Activated B cell treated with CpG ODN at 0.5 μM for 24 hours (primary cell): ENCODE data around the gene HCN2. TPM values are rescaled to one million over a fixed set of nuclear protein-coding genes. Genes with fewer than 3 reads are reported as not detected.
A peak's percentile ranks its signal among the peaks of the same experiment; 100 is the strongest.
"Not testable (repeated sequence)": the region's sequence is repeated elsewhere in the genome, so short reads cannot be mapped to it uniquely, and the experiment has no call there.

Experiments used
- ATAC-seq: fragments of 200-7000 bp; cut with Tn5 transposase; one replicate; pipeline ENCODE4 v1.10.0; 2021; ENCODE audit warnings: low read depth, mild to moderate bottlenecking, moderate library complexity
- CTCF ChIA-PET: fragments of 350-600 bp; sonication (Branson Sonifier 250); formaldehyde crosslinking; loops from one replicate; lab custom pipeline; 2021; ENCODE audit warnings: antibody characterized with exemption; lab: Charles Lee
- POLR2A ChIA-PET: fragments of 350-600 bp; sonication (Branson Sonifier 250); formaldehyde crosslinking; loops from one replicate; lab custom pipeline; 2021; ENCODE audit warnings: antibody characterized with exemption; lab: Charles Lee
- DNase-seq: peaks from one replicate; pipeline ENCODE4 v3.0.0; 2022
- H3K27ac Mint-ChIP-seq: one replicate; pipeline ENCODE4 v1.8.0; 2020; ENCODE audit warnings: mixed read lengths
- H3K27me3 Mint-ChIP-seq: one replicate; pipeline ENCODE4 v1.8.0; 2021; ENCODE audit warnings: mixed read lengths
- H3K36me3 Mint-ChIP-seq: one replicate; pipeline ENCODE4 v1.8.0; 2021; ENCODE audit warnings: low read depth, mixed read lengths
- H3K4me1 Mint-ChIP-seq: one replicate; pipeline ENCODE4 v1.8.0; 2021; ENCODE audit warnings: mixed read lengths
- H3K4me3 Mint-ChIP-seq: one replicate; pipeline ENCODE4 v1.8.0; 2020; ENCODE audit warnings: mild to moderate bottlenecking, mixed read lengths
- H3K9me3 Mint-ChIP-seq: one replicate; pipeline ENCODE4 v1.8.0; 2020; ENCODE audit warnings: mixed read lengths
- intact Hi-C: fragments of 100-400 bp; cut with micrococcal nuclease; formaldehyde crosslinking; loops from one replicate; pipeline ENCODE4 v1.15.1; 2024
- total RNA-seq: library from RNA; stranded (reverse); gene quantifications from 2 replicates; pipeline ENCODE4 v1.2.3, GENCODE V29; 2022
- TF ChIP-seq, protein P1 (sequence below): fragments of 200-600 bp; IDR thresholded peaks from one replicate; pipeline ENCODE4 v1.8.0; 2022; ENCODE audit warnings: antibody characterized with exemption, mild to moderate bottlenecking

HCN2 gene
- total RNA-seq, 1 donor from 2014 or later = 0.13 TPM

GRCh38 chr19:584240-585001 lies 5.3 kb upstream of the HCN2 start:
- ATAC-seq = peak; percentile 76
- Mint-ChIP-seq H3K27me3 (peaks cover 4% of the 10 kb centered on the region), H3K9me3 (no peaks in the 10 kb centered on the region), H3K36me3 (peaks cover 19% of the 10 kb centered on the region), H3K4me1 (peaks cover 8% of the 10 kb centered on the region), H3K27ac (no peak overlapping the region), H3K4me3 (no peak overlapping the region)
- peak; percentile 72 for DNase-seq
- CTCF ChIA-PET = interaction anchor here (0.6 to 3.2 kb wide), 8 partner anchors 8 to 150 kb away, joined by 3 to 22 read pairs (median 3); no protein-coding TSS in a partner anchor
- POLR2A ChIA-PET = interaction anchor here (0.6 to 1.6 kb wide), 3 partner anchors 10 to 76 kb away, joined by 4 to 8 read pairs (median 4); partner anchors contain the start of gene POLRMT
- intact Hi-C loops = loop anchor here (1.0 to 2.0 kb wide), 2 partner anchors 76 to 150 kb away; no protein-coding TSS in a partner anchor
- TF ChIP-seq, protein P1, sequence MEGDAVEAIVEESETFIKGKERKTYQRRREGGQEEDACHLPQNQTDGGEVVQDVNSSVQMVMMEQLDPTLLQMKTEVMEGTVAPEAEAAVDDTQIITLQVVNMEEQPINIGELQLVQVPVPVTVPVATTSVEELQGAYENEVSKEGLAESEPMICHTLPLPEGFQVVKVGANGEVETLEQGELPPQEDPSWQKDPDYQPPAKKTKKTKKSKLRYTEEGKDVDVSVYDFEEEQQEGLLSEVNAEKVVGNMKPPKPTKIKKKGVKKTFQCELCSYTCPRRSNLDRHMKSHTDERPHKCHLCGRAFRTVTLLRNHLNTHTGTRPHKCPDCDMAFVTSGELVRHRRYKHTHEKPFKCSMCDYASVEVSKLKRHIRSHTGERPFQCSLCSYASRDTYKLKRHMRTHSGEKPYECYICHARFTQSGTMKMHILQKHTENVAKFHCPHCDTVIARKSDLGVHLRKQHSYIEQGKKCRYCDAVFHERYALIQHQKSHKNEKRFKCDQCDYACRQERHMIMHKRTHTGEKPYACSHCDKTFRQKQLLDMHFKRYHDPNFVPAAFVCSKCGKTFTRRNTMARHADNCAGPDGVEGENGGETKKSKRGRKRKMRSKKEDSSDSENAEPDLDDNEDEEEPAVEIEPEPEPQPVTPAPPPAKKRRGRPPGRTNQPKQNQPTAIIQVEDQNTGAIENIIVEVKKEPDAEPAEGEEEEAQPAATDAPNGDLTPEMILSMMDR = peak; percentile 16

DNA sequence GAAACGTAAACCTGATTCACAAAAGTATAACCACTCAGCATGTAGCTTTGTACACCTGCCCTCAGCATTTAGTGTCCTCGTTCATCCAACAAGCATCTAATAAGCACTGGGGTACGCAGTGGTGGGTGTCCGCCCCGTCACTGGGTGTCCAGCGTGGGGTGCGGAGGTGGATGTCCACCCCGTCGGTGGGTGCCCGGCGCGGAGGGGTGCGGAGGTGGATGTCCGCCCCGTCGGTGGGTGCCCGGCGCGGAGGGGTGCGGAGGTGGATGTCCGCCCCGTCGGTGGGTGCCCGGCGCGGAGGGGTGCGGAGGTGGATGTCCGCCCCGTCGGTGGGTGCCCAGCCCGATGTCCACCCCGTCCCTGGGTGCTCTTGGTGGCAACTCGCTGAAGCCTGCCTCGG lies 4.5 kb upstream of the HCN2 start:
- peaks cover 13% of the 10 kb centered on the region for H3K36me3 Mint-ChIP-seq
- POLR2A ChIA-PET = interaction anchor here (1.2 to 1.6 kb wide), 2 partner anchors 12 to 76 kb away, joined by 3 to 8 read pairs; partner anchors contain the start of gene BSG
- not testable (repeated sequence) for H3K4me1 Mint-ChIP-seq, DNase-seq, H3K27me3 Mint-ChIP-seq, H3K27ac Mint-ChIP-seq, ATAC-seq, H3K4me3 Mint-ChIP-seq, H3K9me3 Mint-ChIP-seq
- intact Hi-C loops = loop anchor here (2.0 kb wide), 1 partner anchor 76 kb away; no protein-coding TSS in a partner anchor
- CTCF ChIA-PET = interaction anchor here (1.2 to 3.2 kb wide), 4 partner anchors 44 to 149 kb away, joined by 3 to 22 read pairs (median 4); no protein-coding TSS in a partner anchor

GRCh38 chr19:585551-586110 lies 4.0 kb upstream of the HCN2 start:
- H3K4me1 Mint-ChIP-seq = peaks cover 8% of the 10 kb centered on the region
- H3K36me3 Mint-ChIP-seq = peaks cover 10% of the 10 kb centered on the region
- H3K4me3 Mint-ChIP-seq = no peak overlapping the region
- intact Hi-C loops = loop anchor here (2.0 kb wide), 1 partner anchor 75 kb away; no protein-coding TSS in a partner anchor
- no peak overlapping the region for H3K27ac Mint-ChIP-seq
- ChIA-PET POLR2A (interaction anchor here (1.2 kb wide), 1 partner anchor 13 kb away, joined by 3 read pairs; the partner anchor contains the start of gene BSG), CTCF (interaction anchor here (3.2 kb wide), 1 partner anchor 149 kb away, joined by 22 read pairs; no protein-coding TSS in a partner anchor)
- TF ChIP-seq, protein P1 = no peak
- no peaks in the 10 kb centered on the region for H3K9me3 Mint-ChIP-seq
- no peak for ATAC-seq
- DNase-seq = no peak
- peaks cover 4% of the 10 kb centered on the region for H3K27me3 Mint-ChIP-seq

DNA sequence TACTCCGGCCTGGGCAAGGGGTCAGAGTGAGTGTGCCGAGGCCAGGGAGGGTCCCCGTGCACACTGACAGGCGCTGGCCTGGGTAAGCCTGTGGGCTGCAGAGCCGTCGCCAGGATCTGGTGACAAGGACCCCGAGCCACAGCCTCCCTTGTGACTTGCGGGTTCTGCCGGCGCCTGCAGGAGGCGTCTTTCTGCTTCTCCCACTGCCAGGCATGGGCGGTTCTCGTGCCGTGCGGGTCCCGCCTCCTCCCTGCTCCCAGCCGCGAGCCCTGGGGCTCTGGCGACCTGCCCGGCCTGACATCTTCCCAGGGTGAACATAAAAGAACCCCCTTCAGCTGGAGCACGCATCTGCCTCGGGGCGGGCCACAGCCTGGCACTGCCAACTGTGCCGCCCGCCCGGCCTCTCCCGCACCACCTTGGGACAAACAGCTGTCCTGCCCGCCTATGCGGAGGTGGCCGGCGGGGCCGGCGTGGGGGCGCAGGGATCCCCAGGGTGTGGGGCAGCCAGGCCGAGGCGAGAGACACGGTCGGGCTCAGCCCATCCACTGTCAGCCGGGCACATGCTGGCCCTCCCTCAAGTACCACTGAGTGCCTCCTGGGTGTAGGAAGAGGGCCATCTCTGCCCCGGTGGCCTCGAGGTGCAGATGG lies 1.5 kb upstream of the HCN2 start:
- Mint-ChIP-seq H3K36me3 (peaks cover 3% of the 10 kb centered on the region), H3K4me1 (peaks cover 8% of the 10 kb centered on the region), H3K27me3 (peaks cover 8% of the 10 kb centered on the region), H3K4me3 (no peak overlapping the region), H3K9me3 (no peaks in the 10 kb centered on the region), H3K27ac (no peak overlapping the region)
- CTCF ChIA-PET = no interaction called here
- intact Hi-C loops = loop anchor here (1.0 to 2.0 kb wide), 2 partner anchors 45 to 146 kb away; partner anchors contain the start of gene POLRMT
- DNase-seq = peak; percentile 38
- TF ChIP-seq, protein P1 = no peak
- peak; percentile 41 for ATAC-seq
- POLR2A ChIA-PET = interaction anchor here (0.7 kb wide), 1 partner anchor 60 kb away, joined by 3 read pairs; no protein-coding TSS in a partner anchor
